ENCODE results near the gene DIO3.

The DIO3 gene

DNA sequence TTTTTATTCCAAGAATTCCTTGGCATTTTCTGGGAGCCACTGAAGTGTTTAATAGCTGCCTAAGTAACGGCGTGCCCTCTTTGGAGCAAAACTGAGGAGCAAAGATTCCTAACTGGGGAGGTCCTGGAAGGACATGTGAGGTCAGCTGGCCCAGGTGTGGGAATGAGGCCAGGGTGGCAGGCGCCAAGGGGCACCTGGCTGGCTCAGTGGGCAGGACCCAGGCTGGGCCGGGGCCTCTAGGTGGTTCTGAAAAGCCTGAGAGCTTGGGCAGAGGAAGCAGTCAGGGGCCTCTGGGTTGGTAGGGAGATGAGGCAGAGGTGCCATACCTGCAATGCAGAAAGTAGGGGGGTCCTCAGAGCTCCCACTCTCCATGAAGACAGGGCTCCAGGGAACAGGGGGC, 27.1 kb upstream of the DIO3 start:
- in situ Hi-C loops (cut with HindIII; ENCODE audit: low sequenced_read_pairs) = no loop called here
- DNase-seq (ENCODE audit: low read depth) = no peak
- TF ChIP-seq, protein P1, sequence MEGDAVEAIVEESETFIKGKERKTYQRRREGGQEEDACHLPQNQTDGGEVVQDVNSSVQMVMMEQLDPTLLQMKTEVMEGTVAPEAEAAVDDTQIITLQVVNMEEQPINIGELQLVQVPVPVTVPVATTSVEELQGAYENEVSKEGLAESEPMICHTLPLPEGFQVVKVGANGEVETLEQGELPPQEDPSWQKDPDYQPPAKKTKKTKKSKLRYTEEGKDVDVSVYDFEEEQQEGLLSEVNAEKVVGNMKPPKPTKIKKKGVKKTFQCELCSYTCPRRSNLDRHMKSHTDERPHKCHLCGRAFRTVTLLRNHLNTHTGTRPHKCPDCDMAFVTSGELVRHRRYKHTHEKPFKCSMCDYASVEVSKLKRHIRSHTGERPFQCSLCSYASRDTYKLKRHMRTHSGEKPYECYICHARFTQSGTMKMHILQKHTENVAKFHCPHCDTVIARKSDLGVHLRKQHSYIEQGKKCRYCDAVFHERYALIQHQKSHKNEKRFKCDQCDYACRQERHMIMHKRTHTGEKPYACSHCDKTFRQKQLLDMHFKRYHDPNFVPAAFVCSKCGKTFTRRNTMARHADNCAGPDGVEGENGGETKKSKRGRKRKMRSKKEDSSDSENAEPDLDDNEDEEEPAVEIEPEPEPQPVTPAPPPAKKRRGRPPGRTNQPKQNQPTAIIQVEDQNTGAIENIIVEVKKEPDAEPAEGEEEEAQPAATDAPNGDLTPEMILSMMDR (IDR thresholded peaks at IDR 0.05; ENCODE audit: low read depth, low read length, missing control alignments) = no peak
- no peak overlapping the region for H3K4me3 ChIP-seq (ENCODE audit: low read depth, low read length)

DNA sequence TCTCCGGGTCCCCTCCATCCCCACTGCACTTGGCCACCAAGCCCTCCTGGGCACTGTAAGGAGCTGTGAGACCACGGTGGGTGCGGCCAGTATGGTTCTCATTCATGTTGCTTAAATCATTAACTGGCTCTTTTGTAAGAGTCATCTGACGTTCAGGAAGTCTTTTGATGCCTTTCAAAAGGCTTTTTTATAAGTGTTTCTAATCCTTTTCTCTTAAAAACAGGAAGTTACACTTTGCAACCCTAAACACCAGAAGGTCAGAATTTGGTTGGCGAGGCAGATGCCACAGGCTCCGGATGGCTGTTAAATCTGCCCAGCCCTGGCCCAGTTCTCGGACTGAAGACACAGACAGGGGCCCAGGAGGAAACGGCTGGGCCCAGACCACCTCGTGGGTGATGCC, 26.1 kb upstream of the DIO3 start:
- DNase-seq (ENCODE audit: low read depth) = no peak

DNA sequence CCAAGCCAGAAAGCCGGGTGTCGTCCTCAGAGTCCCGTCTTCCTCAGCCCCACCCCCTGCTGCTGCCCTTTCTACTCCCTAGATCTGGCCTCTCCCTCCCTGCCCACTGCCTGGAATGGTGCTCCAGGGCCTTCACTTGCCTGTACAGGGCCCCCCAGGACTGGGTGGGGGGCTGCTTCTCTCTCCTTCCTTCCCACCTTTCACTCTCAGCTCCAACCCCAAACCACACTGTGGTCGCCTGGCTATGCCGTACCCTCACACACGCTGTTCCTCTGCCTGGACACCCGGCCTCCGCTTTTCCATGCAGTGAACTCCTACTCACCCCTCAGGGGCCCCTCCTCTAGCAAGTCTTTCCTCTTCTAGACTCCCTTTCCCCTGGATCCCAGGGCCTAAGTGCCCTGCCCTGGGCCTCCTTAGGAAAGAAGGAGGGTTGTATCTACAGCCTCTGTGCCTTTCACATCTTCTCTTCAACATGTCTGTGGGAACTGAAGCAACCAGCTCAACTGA, 25.5 kb upstream of the DIO3 start:
- H3K4me3 ChIP-seq (ENCODE audit: low read depth, low read length) = no peak overlapping the region
- no peak for DNase-seq (ENCODE audit: low read depth)
- TF ChIP-seq, protein P1 (IDR thresholded peaks at IDR 0.05; ENCODE audit: low read depth, low read length, missing control alignments) = no peak
- in situ Hi-C loops (cut with HindIII; ENCODE audit: low sequenced_read_pairs) = no loop called here

More for the DNA sequence above, 26.1 kb upstream of the DIO3 start:
- in situ Hi-C loops (cut with HindIII; ENCODE audit: low sequenced_read_pairs) = no loop called here
- H3K4me3 ChIP-seq (ENCODE audit: low read depth, low read length) = no peak overlapping the region
- TF ChIP-seq, protein P1 (IDR thresholded peaks at IDR 0.05; ENCODE audit: low read depth, low read length, missing control alignments) = no peak

DNA sequence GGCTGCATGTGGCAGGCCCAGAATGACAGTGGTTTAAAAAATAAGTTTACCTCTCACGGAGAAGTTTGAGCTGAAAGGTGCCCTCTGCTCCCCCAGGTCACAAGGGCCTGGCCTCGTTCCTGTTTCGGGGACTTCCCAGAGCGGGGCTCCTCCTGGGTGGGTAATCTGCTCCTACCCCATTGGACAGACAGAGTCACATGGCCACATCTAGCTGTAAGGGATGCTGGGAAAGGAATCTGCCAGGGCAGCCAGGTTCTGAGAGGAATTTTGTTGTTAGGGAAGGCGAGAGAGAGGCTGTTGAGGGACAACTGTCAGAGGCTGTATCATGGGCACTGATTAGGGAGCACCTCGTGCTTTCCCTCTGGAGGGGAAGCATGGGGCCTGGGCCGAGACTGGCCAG, 24.0 kb upstream of the DIO3 start:
- H3K4me3 ChIP-seq (ENCODE audit: low read depth, low read length) = no peak overlapping the region
- DNase-seq (ENCODE audit: low read depth) = no peak
- in situ Hi-C loops (cut with HindIII; ENCODE audit: low sequenced_read_pairs) = no loop called here
- TF ChIP-seq, protein P1 (IDR thresholded peaks at IDR 0.05; ENCODE audit: low read depth, low read length, missing control alignments) = no peak

DNA sequence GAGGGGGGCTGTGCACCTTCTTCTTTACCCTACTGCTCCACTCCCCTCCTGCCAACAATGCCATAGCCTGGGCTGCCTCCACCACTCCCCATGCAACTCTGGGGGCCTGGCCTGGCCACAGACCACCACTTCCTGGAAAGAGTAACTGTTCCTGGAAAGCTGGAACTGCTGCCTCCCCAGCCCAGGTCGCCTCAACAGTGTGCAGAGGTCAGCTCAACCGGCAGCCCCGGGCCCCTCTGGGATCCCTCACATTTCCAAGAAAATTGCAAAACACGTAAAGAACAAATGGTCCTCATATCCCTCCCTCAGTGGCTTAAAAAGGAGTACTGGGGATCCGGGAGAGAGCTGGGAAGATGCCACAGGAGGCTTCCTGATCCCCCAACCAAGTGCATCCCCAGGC, 22.4 kb upstream of the DIO3 start:
- TF ChIP-seq, protein P1 (IDR thresholded peaks at IDR 0.05; ENCODE audit: low read depth, low read length, missing control alignments) = no peak
- in situ Hi-C loops (cut with HindIII; ENCODE audit: low sequenced_read_pairs) = no loop called here
- no peak overlapping the region for H3K4me3 ChIP-seq (ENCODE audit: low read depth, low read length)
- no peak for DNase-seq (ENCODE audit: low read depth)

DNA sequence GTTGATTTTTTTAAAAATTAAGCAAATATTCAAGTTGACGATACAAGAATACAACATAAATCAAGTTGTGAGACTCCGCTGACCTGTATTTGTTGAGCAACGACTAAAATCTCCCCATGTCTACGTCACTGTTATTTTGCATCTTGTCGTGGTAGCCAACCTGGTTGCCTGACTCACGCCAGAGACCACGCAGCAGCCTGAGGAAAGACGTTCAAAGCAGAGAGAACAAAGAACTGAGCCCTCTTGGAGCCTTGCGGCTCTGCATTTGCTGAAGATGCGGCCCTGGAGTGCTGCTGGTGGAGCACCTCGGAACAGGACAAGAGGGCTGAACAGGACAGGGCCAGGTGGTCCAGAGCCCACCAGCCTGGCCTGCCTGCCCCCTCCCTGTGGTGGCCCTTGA, 21.4 kb upstream of the DIO3 start:
- no peak overlapping the region for H3K4me3 ChIP-seq (ENCODE audit: low read depth, low read length)
- in situ Hi-C loops (cut with HindIII; ENCODE audit: low sequenced_read_pairs) = no loop called here
- TF ChIP-seq, protein P1 (IDR thresholded peaks at IDR 0.05; ENCODE audit: low read depth, low read length, missing control alignments) = no peak
- no peak for DNase-seq (ENCODE audit: low read depth)
